ENCODE data around the gene NECAP2. TPM values are rescaled to one million over a fixed set of nuclear protein-coding genes. Genes with fewer than 3 reads are reported as not detected.
"Not testable (repeated sequence)": the region's sequence is repeated elsewhere in the genome, so short reads cannot be mapped to it uniquely, and the experiment has no call there.

NECAP2 gene
- total RNA-seq, 4 donors from 2014 or later, result 71.4 to 100 (median 80.6) TPM

DNA sequence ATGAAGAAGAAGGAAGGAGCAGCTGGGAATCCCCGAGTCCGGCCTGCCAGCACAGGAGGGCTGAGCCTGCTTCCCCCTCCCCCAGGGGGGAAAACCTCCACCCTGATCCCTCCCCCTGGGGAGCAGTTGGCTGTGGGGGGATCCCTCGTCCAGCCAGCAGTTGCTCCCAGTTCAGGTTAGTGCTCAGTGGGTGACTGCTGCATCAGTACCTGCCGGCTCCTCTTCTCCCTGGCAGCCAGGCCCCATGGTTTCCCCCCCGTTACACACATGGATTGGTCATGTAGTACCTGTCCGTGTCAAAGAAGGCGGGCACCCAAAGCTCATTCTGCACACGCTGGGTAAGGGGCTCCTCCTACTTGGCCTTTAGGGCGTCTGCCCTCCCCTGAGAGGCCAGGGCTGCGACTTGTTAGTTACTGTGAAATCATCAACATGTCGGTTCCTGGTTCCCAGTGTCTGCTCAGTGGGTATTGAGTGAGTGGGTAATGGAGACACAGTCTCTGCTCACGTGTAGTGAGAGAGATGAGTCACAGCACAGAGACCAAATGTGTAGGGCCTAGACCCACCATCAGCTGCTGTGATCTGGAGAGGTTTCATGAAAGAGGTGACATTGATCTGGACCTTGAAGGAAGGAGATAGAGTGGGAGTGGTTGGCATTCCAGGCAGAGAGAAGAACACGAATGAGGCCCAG, 11.5 kb downstream of the NECAP2 start:
- WGBS, result 74% methylated on average over 11 of the region's 13 CpGs

DNA sequence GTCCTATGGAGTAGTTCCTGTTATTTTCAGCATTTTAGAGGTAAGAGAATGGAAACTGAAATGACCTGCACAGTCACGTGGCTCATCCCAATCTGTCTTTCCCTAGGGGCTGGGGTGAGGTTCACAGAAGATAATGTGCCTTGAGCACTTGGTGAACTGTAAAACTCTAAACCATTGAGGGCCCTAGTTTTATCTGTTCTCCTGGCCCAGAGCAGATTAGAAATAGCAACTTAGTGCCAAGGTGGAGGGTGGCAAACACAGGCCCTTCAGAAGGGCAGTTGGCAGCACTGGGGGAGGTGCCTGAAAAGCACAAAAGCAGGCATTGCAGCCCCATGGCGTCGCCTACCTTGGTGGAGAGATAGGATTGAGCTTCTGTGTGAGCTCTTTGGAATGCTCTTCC, 14.4 kb downstream of the NECAP2 start:
- DNase-seq (ENCODE audit: low spot score in 2 of 2); H3K27me3 ChIP-seq; H3K4me1 ChIP-seq; H3K4me3 ChIP-seq; H3K9me3 ChIP-seq; H3K27ac ChIP-seq: not testable (repeated sequence)
- 81% methylated on average over 3 of the region's 3 CpGs for WGBS
- H3K36me3 ChIP-seq, result peaks cover 97% of the 10 kb centered on the region

More for the DNA sequence above, 11.5 kb downstream of the NECAP2 start:
- no peaks in the 10 kb centered on the region for H3K9me3 ChIP-seq
- no peak for DNase-seq (ENCODE audit: low spot score in 2 of 2)
- no peaks in the 10 kb centered on the region for H3K4me1 ChIP-seq
- H3K27ac ChIP-seq, result no peak overlapping the region
- peaks cover 98% of the 10 kb centered on the region for H3K36me3 ChIP-seq
- no peak overlapping the region for H3K4me3 ChIP-seq
- no peaks in the 10 kb centered on the region for H3K27me3 ChIP-seq
- TF ChIP-seq POLR2AphosphoS5 (IDR thresholded peaks at IDR 0.05) (no peak), EP300 (IDR thresholded peaks at IDR 0.05) (no peak), POLR2A (IDR thresholded peaks at IDR 0.05) (no peak)
- TF ChIP-seq, protein P1, sequence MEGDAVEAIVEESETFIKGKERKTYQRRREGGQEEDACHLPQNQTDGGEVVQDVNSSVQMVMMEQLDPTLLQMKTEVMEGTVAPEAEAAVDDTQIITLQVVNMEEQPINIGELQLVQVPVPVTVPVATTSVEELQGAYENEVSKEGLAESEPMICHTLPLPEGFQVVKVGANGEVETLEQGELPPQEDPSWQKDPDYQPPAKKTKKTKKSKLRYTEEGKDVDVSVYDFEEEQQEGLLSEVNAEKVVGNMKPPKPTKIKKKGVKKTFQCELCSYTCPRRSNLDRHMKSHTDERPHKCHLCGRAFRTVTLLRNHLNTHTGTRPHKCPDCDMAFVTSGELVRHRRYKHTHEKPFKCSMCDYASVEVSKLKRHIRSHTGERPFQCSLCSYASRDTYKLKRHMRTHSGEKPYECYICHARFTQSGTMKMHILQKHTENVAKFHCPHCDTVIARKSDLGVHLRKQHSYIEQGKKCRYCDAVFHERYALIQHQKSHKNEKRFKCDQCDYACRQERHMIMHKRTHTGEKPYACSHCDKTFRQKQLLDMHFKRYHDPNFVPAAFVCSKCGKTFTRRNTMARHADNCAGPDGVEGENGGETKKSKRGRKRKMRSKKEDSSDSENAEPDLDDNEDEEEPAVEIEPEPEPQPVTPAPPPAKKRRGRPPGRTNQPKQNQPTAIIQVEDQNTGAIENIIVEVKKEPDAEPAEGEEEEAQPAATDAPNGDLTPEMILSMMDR (IDR thresholded peaks at IDR 0.05), result no peak

DNA sequence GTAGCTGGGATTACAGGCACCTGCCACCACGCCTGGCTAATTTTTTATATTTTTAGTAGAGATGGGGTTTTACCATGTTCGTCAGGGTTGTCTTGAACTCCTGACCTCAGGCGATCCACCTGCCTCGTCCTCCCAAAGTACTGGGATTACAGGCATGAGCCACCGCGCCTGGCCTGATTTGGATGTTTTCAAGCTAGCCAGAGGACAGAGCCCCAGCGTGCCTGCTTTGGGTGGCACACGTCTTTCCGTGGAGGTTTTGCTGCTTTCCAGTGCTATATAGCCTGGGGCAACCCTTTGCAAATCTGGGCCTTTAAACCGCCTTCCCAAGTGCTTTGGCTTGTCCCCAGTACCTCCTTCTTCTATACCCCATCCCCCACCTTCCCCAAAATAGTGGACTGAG, 15.6 kb downstream of the NECAP2 start:
- not testable (repeated sequence) for H3K4me1 ChIP-seq; H3K9me3 ChIP-seq; H3K27me3 ChIP-seq; DNase-seq (ENCODE audit: low spot score in 2 of 2); H3K27ac ChIP-seq; H3K4me3 ChIP-seq
- 82% methylated on average over 10 of the region's 10 CpGs for WGBS
- H3K36me3 ChIP-seq, result peaks cover 94% of the 10 kb centered on the region

DNA sequence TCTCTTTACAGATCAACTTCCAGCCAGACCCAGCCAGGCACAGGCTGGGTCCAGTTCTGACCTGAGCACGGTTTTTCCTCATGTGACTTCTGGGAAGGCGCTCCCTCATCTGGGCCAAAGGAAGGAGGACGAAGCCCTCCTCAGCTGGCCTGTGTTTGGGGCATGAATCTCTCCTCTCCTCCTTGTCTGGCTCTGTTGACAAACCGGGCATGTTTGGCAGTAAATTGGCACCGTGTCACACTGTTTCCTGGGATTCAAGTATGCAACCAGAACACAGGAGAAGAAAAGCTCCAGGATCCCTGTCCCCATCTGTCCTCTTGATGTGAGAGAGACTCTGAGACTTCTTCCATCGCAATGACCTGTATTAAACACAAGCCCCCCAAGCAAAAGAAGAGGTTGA, 18.3 kb downstream of the NECAP2 start:
- 73% methylated on average over 6 of the region's 6 CpGs for whole genome bisulfite sequencing
- H3K27ac ChIP-seq, result no peak overlapping the region
- peaks cover 88% of the 10 kb centered on the region for H3K36me3 ChIP-seq

DNA sequence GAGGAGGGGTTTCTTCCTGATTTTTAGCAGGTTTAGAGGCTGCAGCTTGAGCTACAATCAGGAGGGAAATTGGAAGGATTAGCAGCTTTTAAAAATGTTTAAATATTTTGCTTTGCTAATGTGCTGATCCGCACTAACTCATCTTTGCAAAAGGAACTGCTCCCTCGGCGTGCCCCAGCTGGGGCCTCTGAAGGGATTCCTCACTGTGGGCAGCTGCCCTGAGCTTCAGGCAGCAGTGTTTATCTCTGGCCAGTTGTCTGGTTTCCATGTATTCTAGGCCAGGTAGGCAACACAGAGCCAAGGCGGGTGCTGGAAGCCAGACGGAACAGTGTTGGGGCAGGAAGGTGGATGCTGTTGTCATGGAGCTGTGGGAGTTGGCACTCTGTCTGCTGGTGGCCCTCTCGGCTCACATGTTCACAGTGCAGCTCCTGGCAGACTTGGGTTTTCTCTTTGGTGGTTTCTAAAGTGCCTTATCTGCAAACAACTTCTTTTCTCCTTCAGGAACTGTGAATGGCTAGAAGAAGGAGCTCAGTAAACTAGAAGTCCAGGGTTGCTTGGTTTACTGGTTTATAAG, 18.9 kb downstream of the NECAP2 start:
- no peaks in the 10 kb centered on the region for H3K4me1 ChIP-seq
- WGBS, result 82% methylated on average over 6 of the region's 6 CpGs
- TF ChIP-seq POLR2A (IDR thresholded peaks at IDR 0.05) (no peak), EP300 (IDR thresholded peaks at IDR 0.05) (no peak), POLR2AphosphoS5 (IDR thresholded peaks at IDR 0.05) (no peak)
- TF ChIP-seq, protein P1 (IDR thresholded peaks at IDR 0.05), result no peak
- H3K36me3 ChIP-seq, result peaks cover 81% of the 10 kb centered on the region
- DNase-seq (ENCODE audit: low spot score in 2 of 2), result no peak
- H3K4me3 ChIP-seq, result no peak overlapping the region
- H3K27ac ChIP-seq, result no peak overlapping the region
- no peaks in the 10 kb centered on the region for H3K27me3 ChIP-seq
- no peaks in the 10 kb centered on the region for H3K9me3 ChIP-seq

More for the DNA sequence above, 18.3 kb downstream of the NECAP2 start:
- H3K4me3 ChIP-seq, result no peak overlapping the region
- no peak for TF ChIP-seq POLR2A (IDR thresholded peaks at IDR 0.05)
- TF ChIP-seq EP300 (IDR thresholded peaks at IDR 0.05), result no peak
- no peak for TF ChIP-seq POLR2AphosphoS5 (IDR thresholded peaks at IDR 0.05)
- TF ChIP-seq, protein P1 (IDR thresholded peaks at IDR 0.05), result no peak
- DNase-seq (ENCODE audit: low spot score in 2 of 2), result no peak
- no peaks in the 10 kb centered on the region for H3K27me3 ChIP-seq
- no peaks in the 10 kb centered on the region for H3K4me1 ChIP-seq
- H3K9me3 ChIP-seq, result no peaks in the 10 kb centered on the region

DNA sequence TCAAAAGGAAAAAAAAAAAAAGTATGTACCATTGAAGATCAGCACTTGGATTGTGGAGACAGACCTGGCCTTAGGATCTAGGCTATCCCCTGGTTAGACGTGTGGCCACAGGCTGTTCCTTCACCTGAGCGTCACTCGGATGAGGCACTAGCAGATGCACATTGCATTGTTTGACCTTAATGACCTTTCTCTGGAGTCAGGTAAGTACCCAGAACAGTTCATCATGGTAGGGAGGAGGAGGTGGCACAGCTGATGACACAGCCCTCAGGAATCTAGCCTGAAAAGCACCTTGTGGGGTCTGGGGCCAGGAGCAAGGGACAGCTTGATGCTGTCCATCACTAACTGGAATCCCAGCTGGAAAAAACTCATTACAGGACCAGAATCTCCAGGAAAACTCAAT, 21.2 kb downstream of the NECAP2 start:
- H3K4me3 ChIP-seq, result no peak overlapping the region
- no peak overlapping the region for H3K27ac ChIP-seq
- DNase-seq (ENCODE audit: low spot score in 2 of 2), result no peak
- no peaks in the 10 kb centered on the region for H3K9me3 ChIP-seq
- no peak for TF ChIP-seq POLR2AphosphoS5 (IDR thresholded peaks at IDR 0.05)
- TF ChIP-seq, protein P1 (IDR thresholded peaks at IDR 0.05), result no peak
- H3K36me3 ChIP-seq, result peaks cover 68% of the 10 kb centered on the region
- H3K4me1 ChIP-seq, result no peaks in the 10 kb centered on the region
- WGBS, result 98% methylated on average over 3 of the region's 3 CpGs
- H3K27me3 ChIP-seq, result no peaks in the 10 kb centered on the region

Measured in suprapubic skin (tissue), 4 donors.